KOPT-K1 (cell line): Measurements from ENCODE around the gene UBR2.
"Not testable (repeated sequence)": the region's sequence is repeated elsewhere in the genome, so short reads cannot be mapped to it uniquely, and the experiment has no call there.

ENCODE experiments used
- H3K27ac ChIP-seq: fragments of 200-600 bp; sonication (generic); 2 replicates; pipeline ENCODE4 v1.5.1; 2016; ENCODE audit warnings: antibody characterized with exemption, mild to moderate bottlenecking, low read depth, low read length; ENCODE audit not compliant: poor library complexity, severe bottlenecking
- H3K36me3 ChIP-seq: fragments of 200-600 bp; sonication (generic); 2 replicates; pipeline ENCODE4 v1.5.1; 2017; ENCODE audit warnings: antibody characterized with exemption, mild to moderate bottlenecking, low read length, moderate library complexity; ENCODE audit not compliant: insufficient read depth
- H3K9me3 ChIP-seq: fragments of 200-600 bp; sonication (generic); 2 replicates; pipeline ENCODE4 v1.5.1; 2017; ENCODE audit warnings: antibody characterized with exemption, low read length, mild to moderate bottlenecking; ENCODE audit not compliant: insufficient read depth, poor library complexity, severe bottlenecking

The UBR2 gene

GRCh38 chr6:42624601-42625000, 60.8 kb downstream of the UBR2 start:
- Histone ChIP-seq H3K27ac (no peak overlapping the region), H3K9me3 (no peaks in the 10 kb centered on the region), H3K36me3 (peaks cover 69% of the 10 kb centered on the region)

- H3K36me3 ChIP-seq, result peaks cover 58% of the 10 kb centered on the region
These were observed 63.2 kb downstream of the UBR2 start for GRCh38 chr6:42627044-42627443.

GRCh38 chr6:42627674-42628073, 63.8 kb downstream of the UBR2 start:
- Histone ChIP-seq H3K9me3 (no peaks in the 10 kb centered on the region), H3K36me3 (peaks cover 64% of the 10 kb centered on the region), H3K27ac (no peak overlapping the region)

More at GRCh38 chr6:42627044-42627443, 63.2 kb downstream of the UBR2 start:
- Histone ChIP-seq H3K27ac (no peak overlapping the region), H3K9me3 (no peaks in the 10 kb centered on the region)

- Histone ChIP-seq H3K27ac (no peak overlapping the region), H3K36me3 (peaks cover 73% of the 10 kb centered on the region), H3K9me3 (no peaks in the 10 kb centered on the region)
These were observed 64.8 kb downstream of the UBR2 start for GRCh38 chr6:42628604-42629003.

- Histone ChIP-seq H3K36me3 (peaks cover 73% of the 10 kb centered on the region), H3K27ac (no peak overlapping the region), H3K9me3 (no peaks in the 10 kb centered on the region)
These were observed 66.0 kb downstream of the UBR2 start for GRCh38 chr6:42629845-42630244.

GRCh38 chr6:42637681-42638080, 73.9 kb downstream of the UBR2 start:
- no peaks in the 10 kb centered on the region for H3K9me3 ChIP-seq
- peaks cover 84% of the 10 kb centered on the region for H3K36me3 ChIP-seq
- H3K27ac ChIP-seq, result no peak overlapping the region

GRCh38 chr6:42642794-42643193, 79.0 kb downstream of the UBR2 start:
- Histone ChIP-seq H3K9me3 (no peaks in the 10 kb centered on the region), H3K36me3 (peaks cover 86% of the 10 kb centered on the region), H3K27ac (no peak overlapping the region)

GRCh38 chr6:42644211-42644610, 80.4 kb downstream of the UBR2 start:
- H3K36me3 ChIP-seq, result peaks cover 86% of the 10 kb centered on the region
- H3K27ac ChIP-seq, result no peak overlapping the region
- no peaks in the 10 kb centered on the region for H3K9me3 ChIP-seq

- no peaks in the 10 kb centered on the region for H3K9me3 ChIP-seq
- H3K36me3 ChIP-seq, result peaks cover 97% of the 10 kb centered on the region
- no peak overlapping the region for H3K27ac ChIP-seq
These were observed 88.4 kb downstream of the UBR2 start for GRCh38 chr6:42652024-42652746.

- Histone ChIP-seq H3K9me3 (no peaks in the 10 kb centered on the region), H3K36me3 (peaks cover 97% of the 10 kb centered on the region), H3K27ac (no peak overlapping the region)
These were observed 90.0 kb downstream of the UBR2 start for GRCh38 chr6:42653851-42654250.

- no peaks in the 10 kb centered on the region for H3K9me3 ChIP-seq
- peaks cover 96% of the 10 kb centered on the region for H3K36me3 ChIP-seq
- H3K27ac ChIP-seq, result no peak overlapping the region
These were observed 96.0 kb downstream of the UBR2 start for GRCh38 chr6:42659806-42660205.

GRCh38 chr6:42661540-42662153, 97.8 kb downstream of the UBR2 start:
- H3K36me3 ChIP-seq, result peaks cover 98% of the 10 kb centered on the region
- no peaks in the 10 kb centered on the region for H3K9me3 ChIP-seq
- H3K27ac ChIP-seq, result no peak overlapping the region

- Histone ChIP-seq H3K27ac (no peak overlapping the region), H3K36me3 (peaks cover 98% of the 10 kb centered on the region), H3K9me3 (no peaks in the 10 kb centered on the region)
These were observed 100.9 kb downstream of the UBR2 start for GRCh38 chr6:42664718-42665117.

GRCh38 chr6:42674368-42674767, 110.5 kb downstream of the UBR2 start:
- H3K27ac ChIP-seq, H3K9me3 ChIP-seq: not testable (repeated sequence)
- H3K36me3 ChIP-seq, result peaks cover 97% of the 10 kb centered on the region

- no peak overlapping the region for H3K27ac ChIP-seq
- no peaks in the 10 kb centered on the region for H3K9me3 ChIP-seq
- H3K36me3 ChIP-seq, result peaks cover 97% of the 10 kb centered on the region
These were observed 111.0 kb downstream of the UBR2 start for GRCh38 chr6:42674780-42675179.

- H3K27ac ChIP-seq, result no peak overlapping the region
- no peaks in the 10 kb centered on the region for H3K9me3 ChIP-seq
- peaks cover 96% of the 10 kb centered on the region for H3K36me3 ChIP-seq
These were observed 115.5 kb downstream of the UBR2 start for GRCh38 chr6:42679358-42679757.
